WTC11 (cell line): ENCODE measurements around the gene CLEC3B. TPM values are rescaled to one million over a fixed set of nuclear protein-coding genes. Genes with fewer than 3 reads are reported as not detected.

Experiments
- ATAC-seq: fragments of 200-7000 bp; cut with Tn5 transposase; 2 replicates; pipeline ENCODE4 v1.10.0; 2021; ENCODE audit warnings: mild to moderate bottlenecking, moderate library complexity
- CTCF ChIA-PET: fragments of 300-600 bp; sonication (Branson Sonifier 250); formaldehyde crosslinking; loops from one replicate; lab custom pipeline; 2021; ENCODE audit warnings: antibody characterized with exemption; lab: Charles Lee
- POLR2A ChIA-PET: fragments of 350-600 bp; sonication (Branson Sonifier 250); formaldehyde crosslinking; loops from one replicate; lab custom pipeline; 2021; ENCODE audit warnings: antibody characterized with exemption; lab: Charles Lee
- DNase-seq: peaks from one replicate; pipeline ENCODE4 v3.0.0; 2021; ENCODE audit warnings: low spot score
- H3K27ac Mint-ChIP-seq: 2 replicates; pipeline ENCODE4 v1.8.0; 2021; ENCODE audit warnings: mixed read lengths
- H3K27me3 Mint-ChIP-seq: 2 replicates; pipeline ENCODE4 v1.8.0; 2021; ENCODE audit warnings: low read depth, mild to moderate bottlenecking, moderate library complexity, mixed read lengths
- H3K36me3 Mint-ChIP-seq: 2 replicates; pipeline ENCODE4 v1.8.0; 2021; ENCODE audit warnings: mixed read lengths
- H3K4me1 Mint-ChIP-seq: 2 replicates; pipeline ENCODE4 v1.8.0; 2022; ENCODE audit warnings: mixed read lengths
- H3K4me3 Mint-ChIP-seq: 2 replicates; pipeline ENCODE4 v1.8.0; 2021; ENCODE audit warnings: mild to moderate bottlenecking, moderate library complexity, mixed read lengths
- H3K9me3 Mint-ChIP-seq: 2 replicates; pipeline ENCODE4 v1.8.0; 2021; ENCODE audit warnings: mixed read lengths
- CREB1 ChIP-seq: sonication (generic); formaldehyde crosslinking; IDR thresholded peaks from 2 replicates; pipeline ENCODE4 v1.8.0; 2023; ENCODE audit warnings: mild to moderate bottlenecking, missing genetic modification reagents
- ELF4 ChIP-seq: sonication (generic); formaldehyde crosslinking; IDR thresholded peaks from 2 replicates; pipeline ENCODE4 v1.8.1; 2022; ENCODE audit warnings: low read depth, mild to moderate bottlenecking, moderate library complexity, missing genetic modification reagents
- ETV6 ChIP-seq: sonication (generic); formaldehyde crosslinking; IDR thresholded peaks from 2 replicates; pipeline ENCODE4 v1.8.1; 2022; ENCODE audit warnings: mild to moderate bottlenecking, missing genetic modification reagents
- FOXP1 ChIP-seq: sonication (generic); formaldehyde crosslinking; IDR thresholded peaks from 2 replicates; pipeline ENCODE4 v1.8.0; 2022; ENCODE audit warnings: missing genetic modification reagents, mild to moderate bottlenecking, moderate library complexity, borderline replicate concordance
- GRHL2 ChIP-seq: fragments of 250-450 bp; sonication (Bioruptor Pico); IDR thresholded peaks from 2 replicates; pipeline ENCODE4 v1.8.0; 2022; ENCODE audit warnings: mild to moderate bottlenecking, moderate library complexity; ENCODE audit not compliant: insufficient replicate concordance, severe bottlenecking
- KAT7 ChIP-seq: sonication (generic); formaldehyde crosslinking; IDR thresholded peaks from 2 replicates; pipeline ENCODE4 v1.8.1; 2023; ENCODE audit warnings: missing genetic modification reagents, mild to moderate bottlenecking, borderline replicate concordance
- NFE2L1 ChIP-seq: sonication (generic); formaldehyde crosslinking; IDR thresholded peaks from 2 replicates; pipeline ENCODE4 v1.8.1; 2023; ENCODE audit warnings: missing genetic modification reagents
- PRRX2 ChIP-seq: fragments of 250-450 bp; sonication (Bioruptor Pico); IDR thresholded peaks from 2 replicates; pipeline ENCODE4 v1.8.0; 2021; ENCODE audit warnings: mild to moderate bottlenecking
- RELA ChIP-seq: sonication (generic); formaldehyde crosslinking; IDR thresholded peaks from 2 replicates; pipeline ENCODE4 v1.8.1; 2022; ENCODE audit warnings: missing genetic modification reagents, mild to moderate bottlenecking, borderline replicate concordance
- TEAD4 ChIP-seq: sonication (generic); formaldehyde crosslinking; IDR thresholded peaks from 2 replicates; pipeline ENCODE4 v1.8.0; 2022; ENCODE audit warnings: mild to moderate bottlenecking, missing genetic modification reagents
- TP53 ChIP-seq: sonication (generic); formaldehyde crosslinking; IDR thresholded peaks from 2 replicates; pipeline ENCODE4 v1.8.1; 2023; ENCODE audit warnings: mild to moderate bottlenecking, missing genetic modification reagents
- ZNF138 ChIP-seq: sonication (generic); formaldehyde crosslinking; conservative IDR thresholded peaks from 2 replicates; pipeline ENCODE4 v1.8.1; 2022; ENCODE audit warnings: mild to moderate bottlenecking, moderate library complexity, missing genetic modification reagents
- ZNF416 ChIP-seq: fragments of 250-450 bp; sonication (Bioruptor Pico); IDR thresholded peaks from 2 replicates; pipeline ENCODE4 v1.9.0; 2021; ENCODE audit warnings: mild to moderate bottlenecking, inconsistent platforms
- ZNF671 ChIP-seq: fragments of 250-450 bp; sonication (Bioruptor Pico); IDR thresholded peaks from 2 replicates; pipeline ENCODE4 v1.8.0; 2021; ENCODE audit warnings: mild to moderate bottlenecking
- total RNA-seq: library from RNA; stranded (reverse); gene quantifications from 3 replicates; pipeline ENCODE4 v1.2.3, GENCODE V29; 2021
- TF ChIP-seq, protein P1 (sequence below): sonication (generic); formaldehyde crosslinking; conservative IDR thresholded peaks from 2 replicates; pipeline ENCODE4 v1.8.1; 2023; ENCODE audit warnings: mild to moderate bottlenecking, low read depth, missing genetic modification reagents, moderate library complexity
- TF ChIP-seq, protein P2 (sequence below): fragments of 250-450 bp; sonication (Bioruptor Pico); IDR thresholded peaks from 2 replicates; pipeline ENCODE4 v1.9.0; 2021; ENCODE audit warnings: mild to moderate bottlenecking, borderline replicate concordance
- TF ChIP-seq, protein P3 (sequence below): sonication (generic); formaldehyde crosslinking; IDR thresholded peaks from 2 replicates; pipeline ENCODE4 v1.8.0; 2023; ENCODE audit warnings: missing genetic modification reagents
- TF ChIP-seq, protein P4 (sequence below): sonication (generic); formaldehyde crosslinking; IDR thresholded peaks from 2 replicates; pipeline ENCODE4 v1.8.1; 2023; ENCODE audit warnings: mild to moderate bottlenecking, moderate library complexity, missing genetic modification reagents
- TF ChIP-seq, protein P5 (sequence below): sonication (generic); formaldehyde crosslinking; IDR thresholded peaks from 2 replicates; pipeline ENCODE4 v1.8.0; 2023; ENCODE audit warnings: mild to moderate bottlenecking, missing genetic modification reagents

The CLEC3B gene
- total RNA-seq, 1 experiment from 2014 or later, result 0.81 TPM

DNA sequence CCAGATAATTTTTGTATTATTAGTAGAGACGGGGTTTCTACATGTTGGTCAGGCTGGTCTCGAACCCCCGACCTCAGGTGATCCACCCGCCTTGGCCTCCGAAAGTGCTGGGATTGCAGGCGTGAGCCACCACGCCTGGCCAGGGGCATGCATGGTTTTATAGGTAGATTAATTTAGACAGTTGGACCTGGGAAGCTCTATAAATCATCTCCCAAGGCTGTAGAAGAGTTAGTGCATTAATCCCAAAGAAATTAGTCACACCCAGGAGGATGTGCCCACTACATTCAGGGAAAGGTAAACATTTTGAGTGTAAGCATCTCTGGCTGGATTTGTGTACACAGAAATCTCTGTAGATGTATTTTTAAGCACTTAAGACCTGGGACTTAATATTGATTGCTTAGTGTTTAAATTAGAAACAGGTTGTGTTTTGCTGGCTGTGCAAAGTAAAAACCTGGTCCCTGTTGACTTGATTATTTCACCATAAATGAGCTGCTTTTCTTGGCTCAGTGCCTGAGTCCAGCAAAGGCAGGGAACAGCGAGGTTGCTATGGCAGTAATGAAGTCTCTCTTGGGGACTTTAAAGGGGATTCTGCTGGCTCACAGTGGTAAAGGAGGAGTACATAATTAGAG lies 30.8 kb upstream of the CLEC3B start (continued):
- TF ChIP-seq, protein P1, sequence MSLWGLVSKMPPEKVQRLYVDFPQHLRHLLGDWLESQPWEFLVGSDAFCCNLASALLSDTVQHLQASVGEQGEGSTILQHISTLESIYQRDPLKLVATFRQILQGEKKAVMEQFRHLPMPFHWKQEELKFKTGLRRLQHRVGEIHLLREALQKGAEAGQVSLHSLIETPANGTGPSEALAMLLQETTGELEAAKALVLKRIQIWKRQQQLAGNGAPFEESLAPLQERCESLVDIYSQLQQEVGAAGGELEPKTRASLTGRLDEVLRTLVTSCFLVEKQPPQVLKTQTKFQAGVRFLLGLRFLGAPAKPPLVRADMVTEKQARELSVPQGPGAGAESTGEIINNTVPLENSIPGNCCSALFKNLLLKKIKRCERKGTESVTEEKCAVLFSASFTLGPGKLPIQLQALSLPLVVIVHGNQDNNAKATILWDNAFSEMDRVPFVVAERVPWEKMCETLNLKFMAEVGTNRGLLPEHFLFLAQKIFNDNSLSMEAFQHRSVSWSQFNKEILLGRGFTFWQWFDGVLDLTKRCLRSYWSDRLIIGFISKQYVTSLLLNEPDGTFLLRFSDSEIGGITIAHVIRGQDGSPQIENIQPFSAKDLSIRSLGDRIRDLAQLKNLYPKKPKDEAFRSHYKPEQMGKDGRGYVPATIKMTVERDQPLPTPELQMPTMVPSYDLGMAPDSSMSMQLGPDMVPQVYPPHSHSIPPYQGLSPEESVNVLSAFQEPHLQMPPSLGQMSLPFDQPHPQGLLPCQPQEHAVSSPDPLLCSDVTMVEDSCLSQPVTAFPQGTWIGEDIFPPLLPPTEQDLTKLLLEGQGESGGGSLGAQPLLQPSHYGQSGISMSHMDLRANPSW, result no peak
- TF ChIP-seq CREB1 (CRISPR knock-in tag) (no peak), ELF4 (no peak), ZNF671 (CRISPR knock-in tag) (no peak), ETV6 (CRISPR knock-in tag) (no peak), RELA (no peak)
- TF ChIP-seq, protein P2, sequence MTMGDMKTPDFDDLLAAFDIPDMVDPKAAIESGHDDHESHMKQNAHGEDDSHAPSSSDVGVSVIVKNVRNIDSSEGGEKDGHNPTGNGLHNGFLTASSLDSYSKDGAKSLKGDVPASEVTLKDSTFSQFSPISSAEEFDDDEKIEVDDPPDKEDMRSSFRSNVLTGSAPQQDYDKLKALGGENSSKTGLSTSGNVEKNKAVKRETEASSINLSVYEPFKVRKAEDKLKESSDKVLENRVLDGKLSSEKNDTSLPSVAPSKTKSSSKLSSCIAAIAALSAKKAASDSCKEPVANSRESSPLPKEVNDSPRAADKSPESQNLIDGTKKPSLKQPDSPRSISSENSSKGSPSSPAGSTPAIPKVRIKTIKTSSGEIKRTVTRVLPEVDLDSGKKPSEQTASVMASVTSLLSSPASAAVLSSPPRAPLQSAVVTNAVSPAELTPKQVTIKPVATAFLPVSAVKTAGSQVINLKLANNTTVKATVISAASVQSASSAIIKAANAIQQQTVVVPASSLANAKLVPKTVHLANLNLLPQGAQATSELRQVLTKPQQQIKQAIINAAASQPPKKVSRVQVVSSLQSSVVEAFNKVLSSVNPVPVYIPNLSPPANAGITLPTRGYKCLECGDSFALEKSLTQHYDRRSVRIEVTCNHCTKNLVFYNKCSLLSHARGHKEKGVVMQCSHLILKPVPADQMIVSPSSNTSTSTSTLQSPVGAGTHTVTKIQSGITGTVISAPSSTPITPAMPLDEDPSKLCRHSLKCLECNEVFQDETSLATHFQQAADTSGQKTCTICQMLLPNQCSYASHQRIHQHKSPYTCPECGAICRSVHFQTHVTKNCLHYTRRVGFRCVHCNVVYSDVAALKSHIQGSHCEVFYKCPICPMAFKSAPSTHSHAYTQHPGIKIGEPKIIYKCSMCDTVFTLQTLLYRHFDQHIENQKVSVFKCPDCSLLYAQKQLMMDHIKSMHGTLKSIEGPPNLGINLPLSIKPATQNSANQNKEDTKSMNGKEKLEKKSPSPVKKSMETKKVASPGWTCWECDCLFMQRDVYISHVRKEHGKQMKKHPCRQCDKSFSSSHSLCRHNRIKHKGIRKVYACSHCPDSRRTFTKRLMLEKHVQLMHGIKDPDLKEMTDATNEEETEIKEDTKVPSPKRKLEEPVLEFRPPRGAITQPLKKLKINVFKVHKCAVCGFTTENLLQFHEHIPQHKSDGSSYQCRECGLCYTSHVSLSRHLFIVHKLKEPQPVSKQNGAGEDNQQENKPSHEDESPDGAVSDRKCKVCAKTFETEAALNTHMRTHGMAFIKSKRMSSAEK (CRISPR knock-in tag), result no peak
- TF ChIP-seq, protein P3, sequence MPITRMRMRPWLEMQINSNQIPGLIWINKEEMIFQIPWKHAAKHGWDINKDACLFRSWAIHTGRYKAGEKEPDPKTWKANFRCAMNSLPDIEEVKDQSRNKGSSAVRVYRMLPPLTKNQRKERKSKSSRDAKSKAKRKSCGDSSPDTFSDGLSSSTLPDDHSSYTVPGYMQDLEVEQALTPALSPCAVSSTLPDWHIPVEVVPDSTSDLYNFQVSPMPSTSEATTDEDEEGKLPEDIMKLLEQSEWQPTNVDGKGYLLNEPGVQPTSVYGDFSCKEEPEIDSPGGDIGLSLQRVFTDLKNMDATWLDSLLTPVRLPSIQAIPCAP (CRISPR knock-in tag), result no peak

DNA sequence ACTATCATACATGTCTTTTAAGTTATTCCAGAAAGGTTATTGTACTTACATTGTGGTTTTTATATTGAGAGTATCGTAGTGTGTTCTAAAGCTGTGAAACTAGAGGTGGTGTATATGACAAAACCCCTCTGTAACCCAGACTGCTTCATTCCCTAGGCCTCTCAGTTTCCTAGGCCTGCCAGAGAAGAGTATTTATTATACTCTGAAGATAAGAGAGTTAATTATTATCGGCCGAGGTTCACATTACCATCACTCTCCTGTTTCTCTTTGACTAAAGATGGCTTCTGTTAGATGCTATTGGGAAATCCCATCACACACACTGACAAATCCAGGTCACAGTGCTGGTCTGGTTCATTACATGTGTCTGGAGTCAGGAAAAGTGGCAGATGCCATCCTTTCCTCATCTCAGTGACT lies 29.5 kb upstream of the CLEC3B start:
- Mint-ChIP-seq H3K27ac (no peak overlapping the region), H3K9me3 (no peaks in the 10 kb centered on the region)
- DNase-seq, result no peak
- TF ChIP-seq KAT7 (CRISPR knock-in tag) (no peak), ELF4 (no peak), TP53 (CRISPR knock-in tag) (no peak), FOXP1 (no peak), ZNF138 (CRISPR knock-in tag) (no peak), RELA (no peak), TEAD4 (no peak), ZNF416 (CRISPR knock-in tag) (no peak), NFE2L1 (CRISPR knock-in tag) (no peak), PRRX2 (CRISPR knock-in tag) (no peak), GRHL2 (CRISPR knock-in tag) (no peak)
- TF ChIP-seq, protein P1, result no peak
- TF ChIP-seq, protein P4, sequence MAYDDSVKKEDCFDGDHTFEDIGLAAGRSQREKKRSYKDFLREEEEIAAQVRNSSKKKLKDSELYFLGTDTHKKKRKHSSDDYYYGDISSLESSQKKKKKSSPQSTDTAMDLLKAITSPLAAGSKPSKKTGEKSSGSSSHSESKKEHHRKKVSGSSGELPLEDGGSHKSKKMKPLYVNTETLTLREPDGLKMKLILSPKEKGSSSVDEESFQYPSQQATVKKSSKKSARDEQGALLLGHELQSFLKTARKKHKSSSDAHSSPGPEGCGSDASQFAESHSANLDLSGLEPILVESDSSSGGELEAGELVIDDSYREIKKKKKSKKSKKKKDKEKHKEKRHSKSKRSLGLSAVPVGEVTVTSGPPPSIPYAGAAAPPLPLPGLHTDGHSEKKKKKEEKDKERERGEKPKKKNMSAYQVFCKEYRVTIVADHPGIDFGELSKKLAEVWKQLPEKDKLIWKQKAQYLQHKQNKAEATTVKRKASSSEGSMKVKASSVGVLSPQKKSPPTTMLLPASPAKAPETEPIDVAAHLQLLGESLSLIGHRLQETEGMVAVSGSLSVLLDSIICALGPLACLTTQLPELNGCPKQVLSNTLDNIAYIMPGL, result no peak
- TF ChIP-seq, protein P5, sequence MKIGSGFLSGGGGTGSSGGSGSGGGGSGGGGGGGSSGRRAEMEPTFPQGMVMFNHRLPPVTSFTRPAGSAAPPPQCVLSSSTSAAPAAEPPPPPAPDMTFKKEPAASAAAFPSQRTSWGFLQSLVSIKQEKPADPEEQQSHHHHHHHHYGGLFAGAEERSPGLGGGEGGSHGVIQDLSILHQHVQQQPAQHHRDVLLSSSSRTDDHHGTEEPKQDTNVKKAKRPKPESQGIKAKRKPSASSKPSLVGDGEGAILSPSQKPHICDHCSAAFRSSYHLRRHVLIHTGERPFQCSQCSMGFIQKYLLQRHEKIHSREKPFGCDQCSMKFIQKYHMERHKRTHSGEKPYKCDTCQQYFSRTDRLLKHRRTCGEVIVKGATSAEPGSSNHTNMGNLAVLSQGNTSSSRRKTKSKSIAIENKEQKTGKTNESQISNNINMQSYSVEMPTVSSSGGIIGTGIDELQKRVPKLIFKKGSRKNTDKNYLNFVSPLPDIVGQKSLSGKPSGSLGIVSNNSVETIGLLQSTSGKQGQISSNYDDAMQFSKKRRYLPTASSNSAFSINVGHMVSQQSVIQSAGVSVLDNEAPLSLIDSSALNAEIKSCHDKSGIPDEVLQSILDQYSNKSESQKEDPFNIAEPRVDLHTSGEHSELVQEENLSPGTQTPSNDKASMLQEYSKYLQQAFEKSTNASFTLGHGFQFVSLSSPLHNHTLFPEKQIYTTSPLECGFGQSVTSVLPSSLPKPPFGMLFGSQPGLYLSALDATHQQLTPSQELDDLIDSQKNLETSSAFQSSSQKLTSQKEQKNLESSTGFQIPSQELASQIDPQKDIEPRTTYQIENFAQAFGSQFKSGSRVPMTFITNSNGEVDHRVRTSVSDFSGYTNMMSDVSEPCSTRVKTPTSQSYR (CRISPR knock-in tag), result no peak

More for the DNA sequence above, 29.5 kb upstream of the CLEC3B start:
- H3K4me3 Mint-ChIP-seq, result no peak overlapping the region
- ChIA-PET CTCF (no interaction called here), POLR2A (no interaction called here)
- peaks cover 24% of the 10 kb centered on the region for H3K4me1 Mint-ChIP-seq
- H3K27me3 Mint-ChIP-seq, result no peaks in the 10 kb centered on the region
- ATAC-seq, result no peak
- peaks cover 63% of the 10 kb centered on the region for H3K36me3 Mint-ChIP-seq
